GM23338 (cell line): ENCODE data around the gene LIMCH1. TPM values are rescaled to one million over a fixed set of nuclear protein-coding genes. Genes with fewer than 3 reads are reported as not detected.

ENCODE experiments used
- ATAC-seq: fragments of 200-7000 bp; cut with Tn5 transposase; 3 replicates; pipeline ENCODE4 v1.9.1; 2020
- DNase-seq: peaks from one replicate; pipeline ENCODE4 v3.0.0-alpha.2; 2015; ENCODE audit warnings: low spot score
- H2AFZ ChIP-seq: fragments of 200-600 bp; sonication (generic); 2 replicates; pipeline ENCODE4 v1.8.0; 2016; ENCODE audit warnings: antibody characterized with exemption, mild to moderate bottlenecking, moderate library complexity
- H3F3A ChIP-seq: fragments of 200-600 bp; sonication (generic); replicated peaks from 2 replicates; pipeline ENCODE4 v1.8.0; 2017; ENCODE audit warnings: antibody characterized with exemption, mixed run types, low read depth
- H3K27ac ChIP-seq: fragments of 200-600 bp; sonication (generic); 2 replicates; pipeline ENCODE4 v1.6.1; 2016; ENCODE audit warnings: low read depth
- H3K27me3 ChIP-seq: fragments of 200-600 bp; sonication (generic); 2 replicates; pipeline ENCODE4 v1.8.0; 2016; ENCODE audit warnings: mild to moderate bottlenecking, mixed run types, moderate library complexity; ENCODE audit not compliant: insufficient read depth
- H3K36me3 ChIP-seq: fragments of 200-600 bp; sonication (generic); 2 replicates; pipeline ENCODE4 v1.8.0; 2016; ENCODE audit warnings: mild to moderate bottlenecking; ENCODE audit not compliant: insufficient read depth
- H3K4me1 ChIP-seq: fragments of 200-600 bp; sonication (generic); 2 replicates; pipeline ENCODE4 v1.8.0; 2016; ENCODE audit warnings: mild to moderate bottlenecking, moderate library complexity; ENCODE audit not compliant: insufficient read depth
- H3K4me2 ChIP-seq: fragments of 200-600 bp; sonication (generic); 2 replicates; pipeline ENCODE4 v1.7.1; 2017; ENCODE audit warnings: mixed run types
- H3K4me3 ChIP-seq: fragments of 200-600 bp; sonication (generic); 2 replicates; pipeline ENCODE4 v1.6.1; 2016; ENCODE audit warnings: mixed run types
- H3K79me2 ChIP-seq: fragments of 200-600 bp; sonication (generic); replicated peaks from 2 replicates; pipeline ENCODE4 v1.8.0; 2017; ENCODE audit warnings: mild to moderate bottlenecking; ENCODE audit not compliant: insufficient read depth
- H3K9me2 ChIP-seq: fragments of 200-600 bp; sonication (generic); 2 replicates; pipeline ENCODE4 v1.8.0; 2017; ENCODE audit not compliant: insufficient read depth
- H4K20me1 ChIP-seq: fragments of 200-600 bp; sonication (generic); replicated peaks from 2 replicates; pipeline ENCODE4 v1.8.0; 2017; ENCODE audit warnings: mild to moderate bottlenecking; ENCODE audit not compliant: insufficient read depth
- H3K27ac Mint-ChIP-seq: 2 replicates; pipeline ENCODE4 v1.8.0; 2020; ENCODE audit warnings: inconsistent platforms, mild to moderate bottlenecking, moderate library complexity, mixed read lengths
- H3K27me3 Mint-ChIP-seq: 3 replicates; pipeline ENCODE4 v1.8.0; 2022; ENCODE audit warnings: low read depth, mild to moderate bottlenecking, moderate library complexity, mixed read lengths, inconsistent platforms; ENCODE audit not compliant: insufficient read depth, poor library complexity
- H3K36me3 Mint-ChIP-seq: 3 replicates; pipeline ENCODE4 v1.8.0; 2021; ENCODE audit warnings: low read depth, mild to moderate bottlenecking, inconsistent platforms, moderate library complexity, mixed read lengths
- H3K4me1 Mint-ChIP-seq: 3 replicates; pipeline ENCODE4 v1.8.0; 2020; ENCODE audit warnings: mild to moderate bottlenecking, inconsistent platforms, mixed read lengths
- H3K4me3 Mint-ChIP-seq: 3 replicates; pipeline ENCODE4 v1.8.0; 2021; ENCODE audit warnings: moderate library complexity, mild to moderate bottlenecking, inconsistent platforms, mixed read lengths
- H3K9me3 Mint-ChIP-seq: 3 replicates; pipeline ENCODE4 v1.8.0; 2020; ENCODE audit warnings: moderate library complexity, mild to moderate bottlenecking, inconsistent platforms, mixed read lengths
- ETS1 ChIP-seq: IDR thresholded peaks from 2 replicates; pipeline ENCODE4 v1.6.1; 2016; ENCODE audit warnings: antibody characterized with exemption
- JUNB ChIP-seq: IDR thresholded peaks from one replicate; pipeline ENCODE4 v1.6.1; 2016; ENCODE audit warnings: antibody characterized with exemption; ENCODE audit not compliant: unreplicated experiment
- NANOG ChIP-seq: IDR thresholded peaks from 2 replicates; pipeline ENCODE4 v1.6.1; 2016; ENCODE audit warnings: antibody characterized with exemption, borderline replicate concordance
- POLR2AphosphoS5 ChIP-seq: IDR thresholded peaks from 2 replicates; pipeline ENCODE4 v1.6.1; 2016; ENCODE audit warnings: antibody characterized with exemption, low read depth
- ZNF114 ChIP-seq: fragments of 250-450 bp; sonication (Bioruptor Pico); IDR thresholded peaks from 2 replicates; pipeline ENCODE4 v1.5.0; 2020; ENCODE audit warnings: mild to moderate bottlenecking, moderate library complexity
- ZNF331 ChIP-seq: fragments of 250-450 bp; sonication (Bioruptor Pico); IDR thresholded peaks from 2 replicates; pipeline ENCODE4 v1.5.0; 2020; ENCODE audit warnings: low read depth, mild to moderate bottlenecking, moderate library complexity
- polyA plus RNA-seq: library from polyadenylated mRNA; unstranded; fragments of >200 nt; fragmentation: Nextera tagmentation; extraction: Ambion mirVana; gene quantifications from 2 replicates; pipeline ENCODE4 v1.2.1, GENCODE V29; 2016
- total RNA-seq: library from RNA; depleted of rRNA; stranded (reverse); fragments of >200 nt; shearing (Covaris generic); gene quantifications from 2 replicates; pipeline ENCODE4 v1.2.3, GENCODE V29; 2014
- TF ChIP-seq, protein P1 (sequence below): IDR thresholded peaks from one replicate; pipeline ENCODE4 v1.6.1; 2018; ENCODE audit warnings: antibody characterized with exemption; ENCODE audit not compliant: unreplicated experiment
- TF ChIP-seq, protein P2 (sequence below), 2 experiments: fragments of 200-600 bp in 1 of 2; sonication (generic) in 1 of 2; conservative IDR thresholded peaks; 2 replicates each; pipeline versions ENCODE4 v1.5.1 to v1.6.1; 2016 to 2017; ENCODE audit warnings: antibody characterized with exemption in 2 of 2, low read depth in 2 of 2, mild to moderate bottlenecking in 2 of 2, moderate library complexity in 1 of 2

LIMCH1 gene
- total and polyA plus RNA-seq, 2 experiments from 2014 or later: 1.5 TPM

DNA sequence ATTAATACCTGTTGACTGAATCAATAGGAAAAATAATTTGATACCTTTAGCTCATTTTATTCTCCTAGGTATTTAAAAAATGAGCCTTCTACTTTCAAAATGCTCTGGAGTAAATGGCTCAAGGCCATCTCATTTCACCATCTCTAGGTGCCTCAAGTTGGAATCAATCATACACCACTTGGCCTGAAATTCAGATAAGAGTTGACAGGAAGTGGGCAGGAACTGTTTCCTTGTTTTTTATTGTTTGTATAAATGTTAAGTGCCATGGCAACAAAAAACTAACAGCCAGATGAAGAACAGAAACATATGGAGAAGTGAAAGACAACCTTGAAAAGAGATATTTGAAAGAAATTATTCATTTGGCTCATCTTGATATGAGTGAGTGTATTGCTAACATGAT lies 12.4 kb downstream of the LIMCH1 start:
- H3K79me2 ChIP-seq: no peaks in the 10 kb centered on the region
- no peaks in the 10 kb centered on the region for H3F3A ChIP-seq
- H3K4me1 Mint-ChIP-seq: peaks cover 3% of the 10 kb centered on the region; the same call in 2 of the 3 replicates
- ATAC-seq: no peak
- H3K36me3 ChIP-seq: no peaks in the 10 kb centered on the region
- peaks cover 2% of the 10 kb centered on the region for H3K27me3 Mint-ChIP-seq
- H3K9me3 Mint-ChIP-seq: no peaks in the 10 kb centered on the region
- DNase-seq: no peak
- H3K4me2 ChIP-seq: no peak overlapping the region
- TF ChIP-seq, protein P1, sequence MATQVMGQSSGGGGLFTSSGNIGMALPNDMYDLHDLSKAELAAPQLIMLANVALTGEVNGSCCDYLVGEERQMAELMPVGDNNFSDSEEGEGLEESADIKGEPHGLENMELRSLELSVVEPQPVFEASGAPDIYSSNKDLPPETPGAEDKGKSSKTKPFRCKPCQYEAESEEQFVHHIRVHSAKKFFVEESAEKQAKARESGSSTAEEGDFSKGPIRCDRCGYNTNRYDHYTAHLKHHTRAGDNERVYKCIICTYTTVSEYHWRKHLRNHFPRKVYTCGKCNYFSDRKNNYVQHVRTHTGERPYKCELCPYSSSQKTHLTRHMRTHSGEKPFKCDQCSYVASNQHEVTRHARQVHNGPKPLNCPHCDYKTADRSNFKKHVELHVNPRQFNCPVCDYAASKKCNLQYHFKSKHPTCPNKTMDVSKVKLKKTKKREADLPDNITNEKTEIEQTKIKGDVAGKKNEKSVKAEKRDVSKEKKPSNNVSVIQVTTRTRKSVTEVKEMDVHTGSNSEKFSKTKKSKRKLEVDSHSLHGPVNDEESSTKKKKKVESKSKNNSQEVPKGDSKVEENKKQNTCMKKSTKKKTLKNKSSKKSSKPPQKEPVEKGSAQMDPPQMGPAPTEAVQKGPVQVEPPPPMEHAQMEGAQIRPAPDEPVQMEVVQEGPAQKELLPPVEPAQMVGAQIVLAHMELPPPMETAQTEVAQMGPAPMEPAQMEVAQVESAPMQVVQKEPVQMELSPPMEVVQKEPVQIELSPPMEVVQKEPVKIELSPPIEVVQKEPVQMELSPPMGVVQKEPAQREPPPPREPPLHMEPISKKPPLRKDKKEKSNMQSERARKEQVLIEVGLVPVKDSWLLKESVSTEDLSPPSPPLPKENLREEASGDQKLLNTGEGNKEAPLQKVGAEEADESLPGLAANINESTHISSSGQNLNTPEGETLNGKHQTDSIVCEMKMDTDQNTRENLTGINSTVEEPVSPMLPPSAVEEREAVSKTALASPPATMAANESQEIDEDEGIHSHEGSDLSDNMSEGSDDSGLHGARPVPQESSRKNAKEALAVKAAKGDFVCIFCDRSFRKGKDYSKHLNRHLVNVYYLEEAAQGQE: no peak
- TF ChIP-seq JUNB: no peak
- TF ChIP-seq, protein P2, sequence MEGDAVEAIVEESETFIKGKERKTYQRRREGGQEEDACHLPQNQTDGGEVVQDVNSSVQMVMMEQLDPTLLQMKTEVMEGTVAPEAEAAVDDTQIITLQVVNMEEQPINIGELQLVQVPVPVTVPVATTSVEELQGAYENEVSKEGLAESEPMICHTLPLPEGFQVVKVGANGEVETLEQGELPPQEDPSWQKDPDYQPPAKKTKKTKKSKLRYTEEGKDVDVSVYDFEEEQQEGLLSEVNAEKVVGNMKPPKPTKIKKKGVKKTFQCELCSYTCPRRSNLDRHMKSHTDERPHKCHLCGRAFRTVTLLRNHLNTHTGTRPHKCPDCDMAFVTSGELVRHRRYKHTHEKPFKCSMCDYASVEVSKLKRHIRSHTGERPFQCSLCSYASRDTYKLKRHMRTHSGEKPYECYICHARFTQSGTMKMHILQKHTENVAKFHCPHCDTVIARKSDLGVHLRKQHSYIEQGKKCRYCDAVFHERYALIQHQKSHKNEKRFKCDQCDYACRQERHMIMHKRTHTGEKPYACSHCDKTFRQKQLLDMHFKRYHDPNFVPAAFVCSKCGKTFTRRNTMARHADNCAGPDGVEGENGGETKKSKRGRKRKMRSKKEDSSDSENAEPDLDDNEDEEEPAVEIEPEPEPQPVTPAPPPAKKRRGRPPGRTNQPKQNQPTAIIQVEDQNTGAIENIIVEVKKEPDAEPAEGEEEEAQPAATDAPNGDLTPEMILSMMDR (conservative IDR thresholded peaks at IDR 0.05; ENCODE audit: low read depth in 2 of 2): no peak
- TF ChIP-seq NANOG: no peak
- no peak for TF ChIP-seq ZNF114 (CRISPR knock-in tag)
- TF ChIP-seq ETS1: no peak
- no peak for TF ChIP-seq ZNF331 (CRISPR knock-in tag)
- TF ChIP-seq POLR2AphosphoS5: no peak
- H3K4me3 Mint-ChIP-seq: no peak overlapping the region
- H3K27me3 ChIP-seq: no peaks in the 10 kb centered on the region
- peaks cover 4% of the 10 kb centered on the region; the same call in 1 of the 2 replicates for H3K9me2 ChIP-seq
- no peaks in the 10 kb centered on the region for H3K4me1 ChIP-seq
- no peak overlapping the region for H2AFZ ChIP-seq
- no peaks in the 10 kb centered on the region for H3K36me3 Mint-ChIP-seq
- no peak overlapping the region for H3K27ac Mint-ChIP-seq
- H4K20me1 ChIP-seq: no peaks in the 10 kb centered on the region
- no peak overlapping the region for H3K27ac ChIP-seq
- no peak overlapping the region for H3K4me3 ChIP-seq

GRCh38 chr4:41551536-41551935 lies 13.6 kb downstream of the LIMCH1 start:
- H3K36me3 ChIP-seq: no peaks in the 10 kb centered on the region
- H3K4me3 ChIP-seq: no peak overlapping the region
- no peak for TF ChIP-seq POLR2AphosphoS5
- H3K4me2 ChIP-seq: no peak overlapping the region
- H2AFZ ChIP-seq: no peak overlapping the region
- H3K27ac Mint-ChIP-seq: no peak overlapping the region
- H3K27ac ChIP-seq: no peak overlapping the region
- peaks cover 1% of the 10 kb centered on the region; the same call in 2 of the 3 replicates for H3K4me1 Mint-ChIP-seq
- no peaks in the 10 kb centered on the region for H3K79me2 ChIP-seq
- H3K36me3 Mint-ChIP-seq: no peaks in the 10 kb centered on the region
- no peaks in the 10 kb centered on the region for H3K4me1 ChIP-seq
- DNase-seq (no peak), ATAC-seq (no peak)
- no peaks in the 10 kb centered on the region for H3F3A ChIP-seq
- no peaks in the 10 kb centered on the region for H4K20me1 ChIP-seq
- no peaks in the 10 kb centered on the region for H3K27me3 ChIP-seq
- no peak overlapping the region for H3K4me3 Mint-ChIP-seq
- H3K27me3 Mint-ChIP-seq: peaks cover 2% of the 10 kb centered on the region
- no peaks in the 10 kb centered on the region for H3K9me3 Mint-ChIP-seq
- peaks cover 4% of the 10 kb centered on the region; the same call in 1 of the 2 replicates for H3K9me2 ChIP-seq
